ENCODE data around the gene NPB.

The NPB gene

GRCh38 chr17:81902023-81902652 is at the start of gene NPB:
NPB (plus strand) TSS chr17:81902238; CDS start chr17:81902278, 40 bp downstream.
- DNase-seq = no peak

- DNase-seq = no peak
Observed at GRCh38 chr17:81854974-81855774, 46.9 kb upstream of the NPB start.

- no peak for DNase-seq
Observed at GRCh38 chr17:81858170-81858966, 43.7 kb upstream of the NPB start.

GRCh38 chr17:81858967-81859905 is 42.8 kb upstream of the NPB start:
- no peak for DNase-seq

- no peak for DNase-seq
Observed at GRCh38 chr17:81859906-81860755, 41.9 kb upstream of the NPB start, which contains the start of gene P4HB. P4HB (minus strand) TSS chr17:81860535; CDS start chr17:81860471, 64 bp downstream.

- DNase-seq = peak; percentile 100
Observed at GRCh38 chr17:81860756-81861568, 41.1 kb upstream of the NPB start.

- no peak for DNase-seq
Observed at GRCh38 chr17:81863123-81863675, 38.8 kb upstream of the NPB start.

- no peak for DNase-seq
Observed at GRCh38 chr17:81863833-81864768, 37.9 kb upstream of the NPB start.

- no peak for DNase-seq
Observed at GRCh38 chr17:81865358-81865732, 36.7 kb upstream of the NPB start.

- no peak for DNase-seq
Observed at GRCh38 chr17:81865733-81866439, 36.2 kb upstream of the NPB start.

GRCh38 chr17:81866440-81867169 is 35.4 kb upstream of the NPB start:
- no peak for DNase-seq

- DNase-seq = no peak
Observed at GRCh38 chr17:81867170-81867990, 34.7 kb upstream of the NPB start.

GRCh38 chr17:81867991-81868673 is 33.9 kb upstream of the NPB start:
- no peak for DNase-seq

GRCh38 chr17:81868674-81869220 is 33.3 kb upstream of the NPB start:
- DNase-seq = no peak

GRCh38 chr17:81869221-81870130 is 32.6 kb upstream of the NPB start:
- DNase-seq = no peak

All from CD4-positive, alpha-beta T cell treated with Interleukin-15 for 1 hour (primary cell).